GM21360 (cell line): Measurements from ENCODE around the gene CCT7.

Experiments used
- ATAC-seq: cut with Tn5 transposase; IDR thresholded peaks from one replicate; pipeline ENCODE4 v1.9.1; 2021; ENCODE audit warnings: mild to moderate bottlenecking, moderate library complexity; ENCODE audit not compliant: unreplicated experiment

Gene CCT7

DNA sequence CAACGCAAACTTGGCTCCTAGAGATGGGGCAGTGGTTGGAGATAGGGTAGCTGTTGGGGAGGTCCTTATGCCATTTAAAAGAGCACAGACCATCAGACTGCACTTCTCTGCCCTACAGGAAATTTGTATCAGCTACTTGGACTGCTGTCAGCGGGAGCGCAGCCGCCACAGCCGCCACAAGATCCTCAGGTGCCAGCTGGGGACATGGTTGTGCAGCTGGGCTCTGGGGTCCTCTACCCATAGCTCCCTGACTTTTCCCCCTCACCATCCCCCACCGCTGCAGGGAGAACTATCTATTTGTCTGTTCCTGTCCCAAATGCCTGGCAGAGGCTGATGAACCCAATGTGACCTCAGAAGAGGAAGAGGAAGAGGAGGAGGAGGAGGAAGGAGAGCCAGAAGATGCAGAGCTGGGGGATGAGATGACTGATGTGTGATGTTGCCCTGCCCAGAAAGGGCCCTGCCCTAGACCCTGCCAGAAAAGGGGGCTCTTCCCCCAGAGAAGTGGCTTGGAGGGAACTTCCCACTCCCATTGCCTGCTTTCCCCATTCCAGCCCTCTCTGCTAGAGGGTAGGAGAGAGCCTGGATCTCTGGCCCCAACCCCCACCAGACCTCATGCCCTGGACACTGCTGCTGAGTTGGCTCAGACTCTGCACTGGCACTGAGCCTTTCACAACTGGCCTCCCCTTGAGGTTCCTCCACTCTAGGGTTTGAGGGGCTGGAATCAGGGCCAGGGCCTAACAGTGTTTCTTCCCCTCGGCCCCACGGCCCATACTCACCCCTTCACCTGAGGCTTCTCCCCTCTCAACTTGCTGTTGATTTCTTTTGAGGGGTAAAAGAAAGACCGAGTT, 8.4 kb upstream of the CCT7 start:
- no peak for ATAC-seq

GRCh38 chr2:73227086-73227485, 7.0 kb upstream of the CCT7 start:
- no peak for ATAC-seq

- no peak for ATAC-seq
Measured at GRCh38 chr2:73228631-73229030, 5.5 kb upstream of the CCT7 start.

GRCh38 chr2:73232403-73233153, 1.5 kb upstream of the CCT7 start:
- ATAC-seq = peak; percentile 18

DNA sequence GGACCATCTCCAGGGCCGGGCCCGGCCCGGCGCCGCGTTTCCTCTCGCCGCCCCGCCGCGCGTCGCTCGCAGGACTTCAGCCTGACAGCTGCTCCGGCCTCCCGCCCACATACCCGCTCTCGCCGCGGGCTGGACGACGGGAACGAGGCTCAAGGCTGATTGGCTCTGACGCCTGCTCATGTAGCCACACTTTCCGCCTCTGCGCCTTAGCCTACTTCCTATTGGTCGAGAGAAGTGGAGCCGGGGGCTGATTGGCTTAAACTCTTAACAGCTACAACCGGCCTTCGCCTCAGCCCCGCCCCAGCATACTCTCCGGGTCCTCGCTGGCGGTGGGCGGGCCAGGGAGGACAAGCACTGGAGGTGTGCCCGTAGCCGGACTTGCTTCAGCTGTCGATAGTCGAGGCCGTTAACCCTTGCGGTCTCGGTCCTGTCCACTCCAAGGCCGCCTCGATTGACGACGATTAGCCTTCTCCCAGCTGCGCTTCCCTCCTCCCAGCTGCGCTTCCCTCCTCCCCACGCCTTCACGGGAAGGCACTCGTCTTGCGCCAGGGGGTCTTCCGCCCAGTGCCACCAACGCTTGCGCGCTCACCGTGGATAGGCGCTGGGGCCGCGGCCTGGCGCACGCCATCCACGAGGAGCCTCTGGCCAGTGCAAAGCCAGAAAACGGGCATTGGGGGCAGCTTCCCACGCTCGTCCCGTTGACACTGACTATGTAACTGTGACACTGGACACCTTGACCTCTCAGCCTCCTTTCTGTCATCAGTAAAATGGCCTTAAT, 765 bp upstream of the CCT7 start, which contains the start of gene PRADC1:
PRADC1 (minus strand) TSS at position 86 of the 778 bp plus-strand sequence; CDS start at position 7, 79 bp downstream.
- ATAC-seq = peak; percentile 89

GRCh38 chr2:73235315-73236028, 1.4 kb downstream of the CCT7 start:
- no peak for ATAC-seq

DNA sequence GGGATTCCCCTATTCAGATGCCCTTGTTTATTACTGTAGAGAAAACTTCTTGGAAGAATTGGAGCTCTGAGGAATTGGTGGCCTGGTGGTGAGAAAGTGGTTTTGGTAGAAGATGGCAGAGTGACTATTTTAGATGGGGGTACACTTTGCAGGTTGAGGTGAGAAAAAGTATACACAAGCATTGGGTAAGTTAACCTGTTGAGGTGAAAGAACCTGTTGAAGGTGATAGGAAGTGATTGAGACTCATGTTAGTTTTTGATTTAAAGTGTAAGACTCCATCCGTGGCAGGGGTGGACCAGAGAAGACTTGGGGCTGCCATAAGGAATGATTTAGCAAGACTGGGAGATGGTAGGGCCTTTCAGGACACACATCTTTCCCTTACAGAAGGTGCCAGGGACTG, 3.1 kb downstream of the CCT7 start:
- no peak for ATAC-seq

DNA sequence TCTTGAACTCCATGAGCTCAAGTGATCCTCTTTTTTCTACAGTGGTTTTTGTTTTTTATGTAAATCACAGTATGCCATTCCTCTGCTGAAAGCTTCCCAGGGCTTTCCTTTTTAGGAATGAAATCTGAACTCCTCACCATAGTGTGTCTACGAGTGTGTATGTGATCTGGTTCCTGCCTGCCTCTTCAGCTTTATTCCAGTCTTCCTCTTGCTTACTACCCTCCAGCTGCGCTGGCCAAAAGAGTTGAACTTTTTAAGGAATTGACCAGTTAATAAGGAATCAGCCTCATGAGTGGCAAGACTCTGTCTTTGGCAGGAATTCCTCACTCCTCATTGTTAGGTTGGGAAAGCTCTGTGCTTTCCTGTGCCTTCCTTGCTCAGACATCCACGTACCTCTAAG, 4.0 kb downstream of the CCT7 start:
- ATAC-seq = no peak

DNA sequence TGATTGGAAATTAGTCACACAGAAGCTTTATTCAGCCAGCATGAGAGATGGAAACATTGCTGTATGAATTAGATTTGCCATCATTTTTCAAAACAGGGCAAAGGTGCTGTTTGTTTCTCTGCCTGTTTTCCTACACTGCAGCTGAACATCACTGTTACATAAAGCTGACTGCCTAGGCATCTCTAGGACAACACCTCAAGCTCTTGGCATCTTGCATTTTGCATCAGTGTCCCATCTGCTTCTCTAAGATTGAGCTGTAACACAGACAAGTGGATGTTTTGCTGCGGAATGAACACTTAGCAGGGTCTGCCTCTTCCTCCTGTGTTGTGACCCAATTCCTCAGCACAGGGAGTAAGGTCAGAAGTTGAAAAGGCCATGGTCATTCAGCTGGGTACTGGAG, 4.9 kb downstream of the CCT7 start:
- ATAC-seq = no peak

DNA sequence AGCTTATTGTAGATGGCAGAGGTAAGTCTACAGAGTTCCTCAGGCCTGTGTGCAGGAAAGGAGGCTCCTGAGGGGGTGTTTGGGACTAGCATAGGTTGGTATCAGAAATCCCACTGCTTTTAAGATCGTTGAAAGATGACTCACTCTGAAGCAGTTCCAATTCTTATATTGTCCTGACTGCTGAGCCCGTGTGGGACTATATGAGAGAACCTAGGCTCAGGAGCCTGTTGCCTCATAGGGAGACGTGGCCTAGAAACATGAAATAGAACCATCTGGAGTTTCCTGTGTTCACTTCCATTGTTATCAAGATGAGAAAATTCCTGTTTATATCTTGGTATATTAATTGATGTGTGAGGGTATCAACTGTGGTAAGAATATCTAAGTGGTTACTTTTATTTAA, 5.7 kb downstream of the CCT7 start:
- no peak for ATAC-seq

- ATAC-seq = no peak
Measured at GRCh38 chr2:73243884-73244570, 9.9 kb downstream of the CCT7 start.

- no peak for ATAC-seq
Measured at GRCh38 chr2:73244580-73244979, 10.5 kb downstream of the CCT7 start.

GRCh38 chr2:73246850-73247249, 12.7 kb downstream of the CCT7 start:
- ATAC-seq = no peak

GRCh38 chr2:73249636-73250035, 15.5 kb downstream of the CCT7 start:
- no peak for ATAC-seq

DNA sequence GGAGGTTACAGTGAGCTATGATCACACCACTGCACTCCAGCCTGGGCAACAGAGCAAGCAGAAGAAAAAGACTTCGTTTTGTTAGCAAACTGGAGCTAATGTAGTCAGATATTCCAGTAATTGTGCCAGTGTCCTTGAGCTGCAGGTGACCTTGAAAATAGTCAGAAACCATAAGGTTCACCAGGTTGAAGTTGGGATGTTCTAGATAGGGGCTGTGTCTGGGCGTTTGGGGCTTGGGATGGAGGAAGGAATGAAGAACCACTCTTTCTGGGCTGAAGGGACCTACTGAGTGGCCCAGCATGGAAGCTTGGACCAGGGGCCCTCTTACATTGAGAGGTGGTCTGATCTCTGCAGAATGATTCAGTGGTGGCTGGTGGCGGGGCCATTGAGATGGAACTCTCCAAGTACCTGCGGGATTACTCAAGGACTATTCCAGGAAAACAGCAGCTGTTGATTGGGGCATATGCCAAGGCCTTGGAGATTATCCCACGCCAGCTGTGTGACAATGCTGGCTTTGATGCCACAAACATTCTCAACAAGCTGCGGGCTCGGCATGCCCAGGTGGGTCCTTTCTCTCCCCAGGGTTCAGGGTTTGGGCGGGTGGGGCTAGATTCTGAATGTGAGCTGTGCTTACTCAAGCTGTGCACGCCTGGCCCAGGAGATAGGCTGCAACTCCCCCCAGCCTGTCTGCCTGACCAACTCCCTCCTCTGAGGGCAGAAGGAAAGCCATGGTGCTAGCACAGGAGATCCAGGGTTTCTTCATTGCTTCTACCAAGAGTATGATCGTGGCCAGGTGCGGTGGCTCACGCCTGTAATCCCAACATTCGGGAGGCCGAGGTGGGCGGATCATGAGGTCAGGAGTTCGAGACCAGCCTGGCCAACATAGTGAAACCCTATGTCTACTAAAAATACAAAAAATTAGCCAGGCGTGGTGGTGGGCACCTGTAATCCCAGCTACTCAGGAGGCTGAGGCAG, 17.1 kb downstream of the CCT7 start:
- no peak for ATAC-seq

- ATAC-seq = no peak
Measured at GRCh38 chr2:73252238-73253027, 18.3 kb downstream of the CCT7 start.

- ATAC-seq = no peak
Measured at GRCh38 chr2:73253400-73253799, 19.3 kb downstream of the CCT7 start.

GRCh38 chr2:73253901-73254300, 19.8 kb downstream of the CCT7 start:
- ATAC-seq = no peak
